Measurements from ENCODE around the gene GAPDHS. TPM values are rescaled to one million over a fixed set of nuclear protein-coding genes. Genes with fewer than 3 reads are reported as not detected.

The GAPDHS gene
- total and polyA plus RNA-seq, 3 donors from 2014 or later = 123 to 363 (median 338) TPM

GRCh38 chr19:35511337-35511736 lies 21.9 kb upstream of the GAPDHS start:
- WGBS, 2 donors = 0 to 77% methylated on average over 1 to 7 of the region's 7 CpGs
- TF ChIP-seq POLR2A (IDR thresholded peaks at IDR 0.05) (no peak), CTCF (IDR thresholded peaks at IDR 0.05) (no peak)
- no peaks in the 10 kb centered on the region for H3K27me3 ChIP-seq

GRCh38 chr19:35512831-35513627 lies 20.2 kb upstream of the GAPDHS start:
- peaks cover 4% of the 10 kb centered on the region for H3K4me1 ChIP-seq
- intact Hi-C loops (cut with DNase I; ENCODE audit: low total_unique reads) = no loop called here

More at GRCh38 chr19:35511337-35511736, 21.9 kb upstream of the GAPDHS start:
- Histone ChIP-seq H3K4me3 (no peak overlapping the region), H3K27ac (no peak overlapping the region), H3K4me1 (peaks cover 4% of the 10 kb centered on the region), H3K9me3 (no peaks in the 10 kb centered on the region), H3K36me3 (ENCODE audit: low read depth, missing control alignments) (no peaks in the 10 kb centered on the region)
- DNase-seq = no peak
- intact Hi-C loops (cut with DNase I; ENCODE audit: low total_unique reads) = no loop called here

GRCh38 chr19:35513628-35514281 lies 19.5 kb upstream of the GAPDHS start, which contains the start of gene DMKN:
DMKN (minus strand) TSS chr19:35513649; CDS start chr19:35513475, 174 bp downstream.
- no peaks in the 10 kb centered on the region for H3K9me3 ChIP-seq
- no peak for DNase-seq
- H3K36me3 ChIP-seq (ENCODE audit: low read depth, missing control alignments) = no peaks in the 10 kb centered on the region
- H3K4me1 ChIP-seq = peaks cover 4% of the 10 kb centered on the region
- intact Hi-C loops (cut with DNase I; ENCODE audit: low total_unique reads) = no loop called here
- no peaks in the 10 kb centered on the region for H3K27me3 ChIP-seq
- no peak within 1 kb of the TSS for H3K4me3 ChIP-seq
- 49 to 54% methylated on average over 15 of the region's 15 CpGs for WGBS, 2 donors
- H3K27ac ChIP-seq = no peak within 1 kb of the TSS
- no peak for TF ChIP-seq POLR2A (IDR thresholded peaks at IDR 0.05)
- no peak for TF ChIP-seq CTCF (IDR thresholded peaks at IDR 0.05)

More at GRCh38 chr19:35512831-35513627, 20.2 kb upstream of the GAPDHS start:
- no peak overlapping the region for H3K27ac ChIP-seq
- no peaks in the 10 kb centered on the region for H3K9me3 ChIP-seq
- H3K36me3 ChIP-seq (ENCODE audit: low read depth, missing control alignments) = no peaks in the 10 kb centered on the region
- DNase-seq = no peak
- no peaks in the 10 kb centered on the region for H3K27me3 ChIP-seq
- 77 to 81% methylated on average over 12 to 15 of the region's 15 CpGs for WGBS, 2 donors
- TF ChIP-seq POLR2A (IDR thresholded peaks at IDR 0.05) = no peak
- no peak for TF ChIP-seq CTCF (IDR thresholded peaks at IDR 0.05)
- H3K4me3 ChIP-seq = no peak overlapping the region

GRCh38 chr19:35514282-35514809 lies 18.9 kb upstream of the GAPDHS start:
- no peak overlapping the region for H3K27ac ChIP-seq
- H3K4me1 ChIP-seq = peaks cover 4% of the 10 kb centered on the region
- H3K9me3 ChIP-seq = no peaks in the 10 kb centered on the region
- intact Hi-C loops (cut with DNase I; ENCODE audit: low total_unique reads) = no loop called here
- TF ChIP-seq POLR2A (IDR thresholded peaks at IDR 0.05) = no peak
- no peak for TF ChIP-seq CTCF (IDR thresholded peaks at IDR 0.05)
- WGBS, 2 donors = 48 to 51% methylated on average over 13 to 20 of the region's 20 CpGs
- DNase-seq = no peak
- H3K36me3 ChIP-seq (ENCODE audit: low read depth, missing control alignments) = no peaks in the 10 kb centered on the region
- no peaks in the 10 kb centered on the region for H3K27me3 ChIP-seq
- H3K4me3 ChIP-seq = no peak overlapping the region

All from testis (tissue), 3 donors.